HFF-Myc (cell line): ENCODE results near the gene RNU6-9.

ENCODE experiments used
- DNase-seq: peaks from one replicate; pipeline ENCODE4 v3.0.0-alpha.2; 2011; ENCODE audit warnings: low read depth; ENCODE audit errors: extremely low read depth
- H3K4me3 ChIP-seq: replicated peaks from 2 replicates; pipeline ENCODE4 v1.5.1; 2011; ENCODE audit warnings: low read depth, mild to moderate bottlenecking, control low read depth, low read length
- CTCF ChIP-seq: IDR thresholded peaks from 2 replicates; pipeline ENCODE4 v1.5.1; 2012; ENCODE audit warnings: mild to moderate bottlenecking, low read depth, low read length, control low read depth; ENCODE audit errors: missing control alignments

RNU6-9 gene

GRCh38 chr19:896434-896833 lies 3.1 kb downstream of the RNU6-9 start:
- TF ChIP-seq CTCF = no peak
- H3K4me3 ChIP-seq = no peak overlapping the region
- DNase-seq = no peak

GRCh38 chr19:896999-897398 lies 3.7 kb downstream of the RNU6-9 start:
- DNase-seq = no peak
- no peak for TF ChIP-seq CTCF
- no peak overlapping the region for H3K4me3 ChIP-seq

GRCh38 chr19:897442-898039 lies 4.3 kb downstream of the RNU6-9 start:
- DNase-seq = no peak
- no peak overlapping the region for H3K4me3 ChIP-seq
- TF ChIP-seq CTCF = no peak

- no peak for TF ChIP-seq CTCF
- no peak for DNase-seq
Measured at GRCh38 chr19:898663-899062, 5.4 kb downstream of the RNU6-9 start.

GRCh38 chr19:899336-900042 lies 6.2 kb downstream of the RNU6-9 start:
- no peak for TF ChIP-seq CTCF
- H3K4me3 ChIP-seq = no peak overlapping the region
- no peak for DNase-seq

More at GRCh38 chr19:898663-899062, 5.4 kb downstream of the RNU6-9 start:
- no peak overlapping the region for H3K4me3 ChIP-seq

- no peak for DNase-seq
- TF ChIP-seq CTCF = no peak
- H3K4me3 ChIP-seq = no peak overlapping the region
Measured at GRCh38 chr19:900043-900301, 6.7 kb downstream of the RNU6-9 start.
